KMS-11 (cell line): Measurements from ENCODE around the gene AFM.

Experiments used
- H2AFZ ChIP-seq: fragments of 200-600 bp; sonication (generic); 2 replicates; pipeline ENCODE4 v1.6.1; 2016; ENCODE audit warnings: antibody characterized with exemption, mixed run types, low read depth
- H3K27ac ChIP-seq: fragments of 200-600 bp; sonication (generic); 2 replicates; pipeline ENCODE4 v1.6.1; 2016; ENCODE audit warnings: mild to moderate bottlenecking, mixed run types
- H3K27me3 ChIP-seq: fragments of 200-600 bp; sonication (generic); 2 replicates; pipeline ENCODE4 v1.6.1; 2017; ENCODE audit warnings: mild to moderate bottlenecking, low read depth, mixed run types, moderate library complexity; ENCODE audit not compliant: insufficient read depth
- H3K36me3 ChIP-seq: fragments of 200-600 bp; sonication (generic); 2 replicates; pipeline ENCODE4 v1.6.1; 2017; ENCODE audit warnings: mild to moderate bottlenecking, mixed run types; ENCODE audit not compliant: insufficient read depth
- H3K4me1 ChIP-seq: fragments of 200-600 bp; sonication (generic); 2 replicates; pipeline ENCODE4 v1.6.1; 2016; ENCODE audit warnings: mild to moderate bottlenecking, low read depth, mixed run types; ENCODE audit not compliant: poor library complexity, severe bottlenecking
- H3K4me2 ChIP-seq: fragments of 200-600 bp; sonication (generic); 2 replicates; pipeline ENCODE4 v1.7.0; 2016; ENCODE audit warnings: mild to moderate bottlenecking, mixed run types
- H3K4me3 ChIP-seq: fragments of 200-600 bp; sonication (generic); IDR thresholded peaks from 2 replicates; pipeline ENCODE4 v1.6.1; 2017; ENCODE audit warnings: low read depth, low read length, mixed read lengths; ENCODE audit not compliant: insufficient read depth
- H3K79me2 ChIP-seq: fragments of 200-600 bp; sonication (generic); 2 replicates; pipeline ENCODE4 v1.6.1; 2016; ENCODE audit warnings: low read depth, mixed run types; ENCODE audit not compliant: insufficient read depth
- H3K9ac ChIP-seq: fragments of 200-600 bp; sonication (generic); 2 replicates; pipeline ENCODE4 v1.6.1; 2016; ENCODE audit warnings: mild to moderate bottlenecking, mixed run types
- H4K20me1 ChIP-seq: fragments of 200-600 bp; sonication (generic); 2 replicates; pipeline ENCODE4 v1.6.1; 2016; ENCODE audit warnings: mild to moderate bottlenecking, mixed run types; ENCODE audit not compliant: insufficient read depth
- TF ChIP-seq, protein P1 (sequence below): fragments of 200-600 bp; sonication (generic); conservative IDR thresholded peaks from 2 replicates; pipeline ENCODE4 v1.6.1; 2017; ENCODE audit warnings: low read depth, mild to moderate bottlenecking, antibody characterized with exemption, low read length, moderate library complexity, mixed read lengths

AFM gene

DNA sequence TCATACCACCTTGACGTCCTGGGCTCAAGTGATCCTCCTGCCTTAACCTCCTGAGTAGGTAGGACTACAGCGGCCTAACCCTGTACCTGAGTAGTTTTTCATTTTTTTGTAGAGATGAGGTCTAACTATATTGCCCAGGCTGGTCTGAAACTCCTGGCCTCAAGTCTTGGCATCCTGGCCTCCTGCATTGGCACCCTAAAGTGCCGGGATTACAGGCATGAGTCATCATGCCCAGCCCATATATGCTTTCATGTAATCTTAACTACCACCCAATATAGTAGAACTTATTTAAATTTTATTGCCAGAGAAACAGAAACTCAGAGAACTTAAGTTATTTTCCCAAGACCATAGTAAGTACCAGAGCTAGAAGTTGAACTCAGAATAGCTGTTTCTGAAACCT, 27.1 kb downstream of the AFM start:
- Histone ChIP-seq H3K79me2 (no peaks in the 10 kb centered on the region), H2AFZ (no peak overlapping the region), H3K4me1 (no peaks in the 10 kb centered on the region), H3K27ac (no peak overlapping the region), H3K36me3 (no peaks in the 10 kb centered on the region), H3K4me2 (no peak overlapping the region), H4K20me1 (no peaks in the 10 kb centered on the region), H3K9ac (no peak overlapping the region), H3K27me3 (no peaks in the 10 kb centered on the region), H3K4me3 (no peak overlapping the region)
- TF ChIP-seq, protein P1, sequence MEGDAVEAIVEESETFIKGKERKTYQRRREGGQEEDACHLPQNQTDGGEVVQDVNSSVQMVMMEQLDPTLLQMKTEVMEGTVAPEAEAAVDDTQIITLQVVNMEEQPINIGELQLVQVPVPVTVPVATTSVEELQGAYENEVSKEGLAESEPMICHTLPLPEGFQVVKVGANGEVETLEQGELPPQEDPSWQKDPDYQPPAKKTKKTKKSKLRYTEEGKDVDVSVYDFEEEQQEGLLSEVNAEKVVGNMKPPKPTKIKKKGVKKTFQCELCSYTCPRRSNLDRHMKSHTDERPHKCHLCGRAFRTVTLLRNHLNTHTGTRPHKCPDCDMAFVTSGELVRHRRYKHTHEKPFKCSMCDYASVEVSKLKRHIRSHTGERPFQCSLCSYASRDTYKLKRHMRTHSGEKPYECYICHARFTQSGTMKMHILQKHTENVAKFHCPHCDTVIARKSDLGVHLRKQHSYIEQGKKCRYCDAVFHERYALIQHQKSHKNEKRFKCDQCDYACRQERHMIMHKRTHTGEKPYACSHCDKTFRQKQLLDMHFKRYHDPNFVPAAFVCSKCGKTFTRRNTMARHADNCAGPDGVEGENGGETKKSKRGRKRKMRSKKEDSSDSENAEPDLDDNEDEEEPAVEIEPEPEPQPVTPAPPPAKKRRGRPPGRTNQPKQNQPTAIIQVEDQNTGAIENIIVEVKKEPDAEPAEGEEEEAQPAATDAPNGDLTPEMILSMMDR: no peak

GRCh38 chr4:73518340-73518739, 36.8 kb downstream of the AFM start:
- H3K79me2 ChIP-seq: no peaks in the 10 kb centered on the region
- no peaks in the 10 kb centered on the region for H3K36me3 ChIP-seq
- TF ChIP-seq, protein P1: no peak

DNA sequence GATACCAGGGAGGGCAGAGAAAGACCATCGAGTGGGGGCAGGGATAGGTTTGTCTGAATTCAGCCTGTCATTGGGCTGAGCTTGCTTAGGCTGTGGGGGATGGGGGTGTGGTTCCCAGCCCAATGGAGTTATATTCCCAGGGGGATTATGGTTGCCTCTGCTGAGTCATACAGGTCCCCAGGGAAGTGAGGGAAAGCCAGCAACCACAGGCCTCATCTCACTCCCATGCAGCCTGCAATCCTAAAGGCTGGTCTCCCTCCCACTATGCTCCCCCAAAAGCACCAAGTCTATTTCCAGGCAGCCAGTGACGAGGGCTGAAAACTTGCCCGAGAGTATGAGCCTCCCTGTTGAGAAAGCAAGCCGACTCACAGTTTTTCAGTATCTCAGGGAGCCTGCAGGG, 39.3 kb downstream of the AFM start:
- no peak overlapping the region for H2AFZ ChIP-seq
- TF ChIP-seq, protein P1: no peak
- no peaks in the 10 kb centered on the region for H3K36me3 ChIP-seq
- no peaks in the 10 kb centered on the region for H3K27me3 ChIP-seq
- H3K4me3 ChIP-seq: no peak overlapping the region
- no peak overlapping the region for H3K4me2 ChIP-seq
- H4K20me1 ChIP-seq: no peaks in the 10 kb centered on the region
- no peak overlapping the region for H3K9ac ChIP-seq
- H3K79me2 ChIP-seq: no peaks in the 10 kb centered on the region
- H3K27ac ChIP-seq: no peak overlapping the region
- H3K4me1 ChIP-seq: no peaks in the 10 kb centered on the region

More at GRCh38 chr4:73518340-73518739, 36.8 kb downstream of the AFM start:
- no peaks in the 10 kb centered on the region for H4K20me1 ChIP-seq
- no peak overlapping the region for H3K27ac ChIP-seq
- no peaks in the 10 kb centered on the region for H3K27me3 ChIP-seq
- H2AFZ ChIP-seq: no peak overlapping the region
- H3K4me1 ChIP-seq: no peaks in the 10 kb centered on the region
- H3K4me2 ChIP-seq: no peak overlapping the region
- H3K9ac ChIP-seq: no peak overlapping the region
- no peak overlapping the region for H3K4me3 ChIP-seq

DNA sequence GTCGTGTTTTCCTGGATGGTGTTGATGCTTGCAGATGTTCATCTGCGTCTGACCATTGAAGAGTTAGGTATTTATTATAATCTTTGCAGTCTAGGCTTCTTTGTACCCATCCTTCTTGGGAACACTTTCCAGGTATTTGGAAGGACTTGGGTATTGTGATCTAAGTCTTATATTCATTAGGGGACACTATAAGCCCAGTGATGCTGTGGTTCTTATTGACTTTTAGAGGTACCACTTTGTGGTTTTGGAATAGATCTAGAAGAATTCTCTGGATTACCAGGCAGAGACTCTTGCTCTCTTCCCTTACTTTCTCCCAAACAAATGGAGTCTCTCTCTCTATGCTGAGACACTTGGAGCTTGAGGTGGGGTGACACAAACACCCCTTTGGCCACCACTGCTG, 41.6 kb downstream of the AFM start:
- Histone ChIP-seq H3K27me3 (no peaks in the 10 kb centered on the region), H3K79me2 (no peaks in the 10 kb centered on the region), H3K4me3 (no peak overlapping the region), H3K4me1 (no peaks in the 10 kb centered on the region), H4K20me1 (no peaks in the 10 kb centered on the region), H2AFZ (no peak overlapping the region), H3K9ac (no peak overlapping the region), H3K4me2 (no peak overlapping the region), H3K36me3 (no peaks in the 10 kb centered on the region), H3K27ac (no peak overlapping the region)
- TF ChIP-seq, protein P1: no peak

DNA sequence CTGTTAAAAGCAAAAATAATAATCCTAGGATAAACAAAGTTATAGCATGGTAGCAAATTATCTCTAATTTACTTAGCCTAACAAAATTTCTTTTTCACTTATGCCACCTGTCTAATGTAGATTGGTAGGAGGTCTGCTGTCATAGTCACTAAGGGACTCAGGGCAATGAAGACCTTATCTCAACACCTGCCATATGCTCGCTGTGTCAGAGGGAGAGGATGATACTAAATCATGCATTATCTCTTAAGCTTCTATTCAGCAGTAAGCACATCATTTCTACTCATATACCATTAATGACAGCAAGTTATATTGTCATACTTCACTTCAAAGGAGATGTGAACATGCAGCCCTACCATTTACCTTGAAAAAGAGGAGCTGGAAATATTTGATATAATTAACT, 44.1 kb downstream of the AFM start:
- H3K4me3 ChIP-seq: no peak overlapping the region
- TF ChIP-seq, protein P1: no peak
- no peak overlapping the region for H3K4me2 ChIP-seq
- H4K20me1 ChIP-seq: no peaks in the 10 kb centered on the region
- no peaks in the 10 kb centered on the region for H3K36me3 ChIP-seq
- no peaks in the 10 kb centered on the region for H3K4me1 ChIP-seq
- no peak overlapping the region for H2AFZ ChIP-seq
- H3K79me2 ChIP-seq: no peaks in the 10 kb centered on the region
- H3K27ac ChIP-seq: no peak overlapping the region
- H3K9ac ChIP-seq: no peak overlapping the region
- H3K27me3 ChIP-seq: no peaks in the 10 kb centered on the region
